H1 (cell line): ENCODE results near the gene IMPG2. TPM values are rescaled to one million over a fixed set of nuclear protein-coding genes. Genes with fewer than 3 reads are reported as not detected.

Source experiments
- CTCF ChIA-PET: fragments of 300-600 bp; sonication (Branson Sonifier 250); formaldehyde crosslinking; loops from one replicate; lab custom pipeline; 2021; ENCODE audit not compliant: partially characterized antibody; lab: Charles Lee
- POLR2A ChIA-PET: fragments of 300-600 bp; sonication (Branson Sonifier 250); formaldehyde crosslinking; loops from one replicate; lab custom pipeline; 2021; ENCODE audit warnings: inconsistent platforms; ENCODE audit not compliant: partially characterized antibody; lab: Charles Lee
- DNase-seq, 2 experiments: peaks; one replicate each; pipeline versions ENCODE4 v3.0.0 to v3.0.0-alpha.2; 2010 to 2022; ENCODE audit warnings: low spot score in 2 of 2, low read depth in 1 of 2, mixed read lengths in 1 of 2
- FAIRE-seq: peaks from 2 replicates; lab custom pipeline; 2011; peaks lifted over from hg19 to GRCh38; lab: Jason Lieb, UNC
- H2AFZ ChIP-seq: 2 replicates; pipeline ENCODE4 v1.8.1; 2012; ENCODE audit warnings: low read length, inconsistent platforms
- H2AK5ac ChIP-seq: 2 replicates; pipeline ENCODE4 v1.6.1; 2013; ENCODE audit warnings: low read depth, low read length
- H2BK120ac ChIP-seq: replicated peaks from 2 replicates; pipeline ENCODE3; 2013; ENCODE audit warnings: low read depth, low read length, inconsistent platforms
- H2BK12ac ChIP-seq: 2 replicates; pipeline ENCODE4 v1.6.1; 2013; ENCODE audit warnings: low read depth, low read length
- H2BK15ac ChIP-seq: 2 replicates; pipeline ENCODE4 v1.6.1; 2013; ENCODE audit warnings: low read length
- H2BK20ac ChIP-seq: 2 replicates; pipeline ENCODE4 v1.6.1; 2013; ENCODE audit warnings: low read length
- H2BK5ac ChIP-seq: 2 replicates; pipeline ENCODE4 v1.6.1; 2013; ENCODE audit warnings: low read depth, low read length
- H3K14ac ChIP-seq: 2 replicates; pipeline ENCODE4 v1.6.1; 2013; ENCODE audit warnings: inconsistent platforms; ENCODE audit not compliant: insufficient read length
- H3K18ac ChIP-seq: 2 replicates; pipeline ENCODE4 v1.6.1; 2013; ENCODE audit warnings: low read length; ENCODE audit errors: extremely low read depth
- H3K23ac ChIP-seq: 2 replicates; pipeline ENCODE4 v1.6.1; 2013; ENCODE audit warnings: inconsistent platforms; ENCODE audit not compliant: insufficient read length
- H3K23me2 ChIP-seq: 2 replicates; pipeline ENCODE4 v1.6.1; 2013; ENCODE audit warnings: low read depth, low read length
- H3K27ac ChIP-seq: 2 replicates; pipeline ENCODE4 v1.6.1; 2011; ENCODE audit warnings: low read depth, low read length, inconsistent platforms
- H3K27me3 ChIP-seq, 4 experiments: replicated peaks in 1 of 4; 1 replicate in 1 of 4; 2 replicates in 3 of 4; pipeline versions ENCODE4 v1.6.1 to v1.8.1; 2011 to 2013; ENCODE audit warnings: low read length in 3 of 4, mild to moderate bottlenecking in 3 of 4, inconsistent platforms in 2 of 4, mixed read lengths in 2 of 4, moderate library complexity in 1 of 4; ENCODE audit not compliant: control insufficient read depth in 3 of 4, insufficient read depth in 3 of 4; ENCODE audit errors: extremely low read depth in 1 of 4
- H3K36me3 ChIP-seq, 4 experiments: 2 replicates each; pipeline versions ENCODE4 v1.6.1 to v1.8.1; 2011 to 2013; ENCODE audit warnings: mild to moderate bottlenecking in 4 of 4, low read length in 3 of 4, moderate library complexity in 2 of 4, control low read depth in 1 of 4, inconsistent platforms in 1 of 4; ENCODE audit not compliant: insufficient read depth in 4 of 4, control insufficient read depth in 2 of 4
- H3K4ac ChIP-seq: replicated peaks from 2 replicates; pipeline ENCODE3; 2013; ENCODE audit warnings: low read length, low read depth, mixed read lengths, inconsistent platforms; ENCODE audit not compliant: insufficient read length
- H3K4me1 ChIP-seq, 4 experiments: replicated peaks in 1 of 4; 1 replicate in 1 of 4; 2 replicates in 3 of 4; pipeline versions ENCODE4 v1.6.1 to v1.8.1; 2011 to 2013; ENCODE audit warnings: low read length in 3 of 4, inconsistent platforms in 2 of 4, mixed read lengths in 1 of 4; ENCODE audit not compliant: insufficient read depth in 4 of 4, control insufficient read depth in 3 of 4
- H3K4me2 ChIP-seq, 2 experiments: 2 replicates each; pipeline versions ENCODE4 v1.6.1 to v1.8.1; 2011 to 2013; ENCODE audit warnings: low read depth in 2 of 2, low read length in 2 of 2, control low read depth in 1 of 2, inconsistent platforms in 1 of 2, mild to moderate bottlenecking in 1 of 2; ENCODE audit not compliant: insufficient read depth in 1 of 2
- H3K4me3 ChIP-seq, 4 experiments: fragments of 200-600, 300-600 bp in 1 of 4; sonication (generic), shearing (Covaris generic), sonication (Bioruptor Twin) in 1 of 4; 2 replicates each; pipeline versions ENCODE4 v1.5.1 to v1.8.1; 2011 to 2016; ENCODE audit warnings: low read length in 4 of 4, low read depth in 3 of 4, control low read depth in 2 of 4, inconsistent platforms in 2 of 4, mild to moderate bottlenecking in 2 of 4, mixed read lengths in 1 of 4, moderate library complexity in 1 of 4; ENCODE audit not compliant: insufficient read depth in 2 of 4; ENCODE audit errors: extremely low read depth in 1 of 4
- H3K56ac ChIP-seq: replicated peaks from 2 replicates; pipeline ENCODE3; 2013; ENCODE audit warnings: low read depth, mild to moderate bottlenecking, mixed read lengths, low read length, inconsistent platforms; ENCODE audit not compliant: insufficient read length
- H3K79me1 ChIP-seq: 2 replicates; pipeline ENCODE4 v1.6.1; 2013; ENCODE audit warnings: low read depth, low read length, control low read depth
- H3K79me2 ChIP-seq, 2 experiments: 2 replicates each; pipeline versions ENCODE4 v1.6.1 to v1.8.1; 2012 to 2013; ENCODE audit warnings: low read length in 2 of 2, mild to moderate bottlenecking in 2 of 2, inconsistent platforms in 1 of 2; ENCODE audit not compliant: insufficient read depth in 2 of 2, control insufficient read depth in 1 of 2
- H3K9ac ChIP-seq, 4 experiments: replicated peaks in 1 of 4; 1 replicate in 1 of 4; 2 replicates in 3 of 4; pipeline versions ENCODE4 v1.6.1 to v1.8.1; 2011 to 2013; ENCODE audit warnings: low read depth in 3 of 4, low read length in 3 of 4, control low read depth in 2 of 4, mild to moderate bottlenecking in 2 of 4, moderate library complexity in 2 of 4, inconsistent platforms in 1 of 4; ENCODE audit errors: extremely low read depth in 1 of 4
- H3K9me3 ChIP-seq, 2 experiments: 2 replicates each; pipeline versions ENCODE4 v1.6.1 to v1.8.1; 2012 to 2013; ENCODE audit warnings: mild to moderate bottlenecking in 2 of 2, moderate library complexity in 2 of 2, control low read depth in 1 of 2, inconsistent platforms in 1 of 2, low read depth in 1 of 2, low read length in 1 of 2, mixed read lengths in 1 of 2; ENCODE audit not compliant: insufficient read depth in 2 of 2
- H4K20me1 ChIP-seq, 2 experiments: replicated peaks in 1 of 2; 2 replicates each; pipeline versions ENCODE3 to v1.8.1; 2011 to 2013; ENCODE audit warnings: inconsistent platforms in 2 of 2, low read length in 2 of 2, mild to moderate bottlenecking in 1 of 2; ENCODE audit not compliant: insufficient read depth in 2 of 2, control insufficient read depth in 1 of 2
- H4K5ac ChIP-seq: 2 replicates; pipeline ENCODE4 v1.6.1; 2013; ENCODE audit warnings: low read length, low read depth, mixed read lengths, inconsistent platforms; ENCODE audit not compliant: insufficient read length
- H4K8ac ChIP-seq: 2 replicates; pipeline ENCODE4 v1.8.0; 2013; ENCODE audit warnings: mild to moderate bottlenecking, moderate library complexity, low read length, inconsistent platforms; ENCODE audit not compliant: insufficient read depth; ENCODE audit errors: extremely low read depth
- H4K91ac ChIP-seq: replicated peaks from 2 replicates; pipeline ENCODE3; 2013; ENCODE audit warnings: low read length, mixed read lengths, inconsistent platforms; ENCODE audit not compliant: insufficient read length
- ASH2L ChIP-seq: fragments of 200-600, 300-600 bp; sonication (generic); IDR thresholded peaks from one replicate; pipeline ENCODE4 v1.7.1; 2017; ENCODE audit warnings: low read length
- CHD2 ChIP-seq: IDR thresholded peaks from 2 replicates; pipeline ENCODE4 v1.6.1; 2012; ENCODE audit warnings: low read length, improper control_type of control experiment
- CREB1 ChIP-seq: IDR thresholded peaks from 2 replicates; pipeline ENCODE4 v1.6.1; 2012; ENCODE audit warnings: inconsistent platforms
- HDAC6 ChIP-seq: IDR thresholded peaks from one replicate; pipeline ENCODE4 v1.7.1; 2012; ENCODE audit warnings: low read depth, mild to moderate bottlenecking, inconsistent platforms, low read length, moderate library complexity
- JUN ChIP-seq: IDR thresholded peaks from 2 replicates; pipeline ENCODE4 v1.6.1; 2011; ENCODE audit warnings: low read depth, mild to moderate bottlenecking, improper control_type of control experiment, low read length
- NRF1 ChIP-seq: IDR thresholded peaks from 2 replicates; pipeline ENCODE4 v1.6.1; 2011; ENCODE audit warnings: mild to moderate bottlenecking, low read depth, low read length, improper control_type of control experiment
- PHF8 ChIP-seq: fragments of 200-600 bp; sonication (generic); conservative IDR thresholded peaks from 2 replicates; pipeline ENCODE4 v1.7.1; 2012; ENCODE audit warnings: low read depth, mild to moderate bottlenecking, inconsistent platforms, low read length, moderate library complexity
- POLR2A ChIP-seq, 2 experiments: IDR thresholded peaks; 1 replicate in 1 of 2; 2 replicates in 1 of 2; pipeline ENCODE4 v1.6.1; 2011; ENCODE audit warnings: low read depth in 2 of 2, low read length in 2 of 2, mild to moderate bottlenecking in 2 of 2; ENCODE audit errors: control extremely low read depth in 1 of 2
- RAD21 ChIP-seq, 2 experiments: IDR thresholded peaks in 1 of 2; conservative IDR thresholded peaks in 1 of 2; 2 replicates each; pipeline ENCODE4 v1.6.1; 2011; ENCODE audit warnings: low read depth in 2 of 2, low read length in 2 of 2, improper control_type of control experiment in 1 of 2, inconsistent platforms in 1 of 2, mild to moderate bottlenecking in 1 of 2, moderate library complexity in 1 of 2
- RXRA ChIP-seq: IDR thresholded peaks from 2 replicates; pipeline ENCODE4 v1.6.1; 2011; ENCODE audit warnings: low read depth, mild to moderate bottlenecking, low read length, moderate library complexity; ENCODE audit not compliant: insufficient read depth
- SAP30 ChIP-seq: fragments of 300-600 bp; sonication (generic); IDR thresholded peaks from 2 replicates; pipeline ENCODE4 v1.7.1; 2012; ENCODE audit warnings: low read length, moderate library complexity, mild to moderate bottlenecking, inconsistent platforms; ENCODE audit not compliant: insufficient read depth, insufficient replicate concordance
- SIRT6 ChIP-seq: IDR thresholded peaks from one replicate; pipeline ENCODE4 v1.7.1; 2012; ENCODE audit warnings: low read length, inconsistent platforms
- TBP ChIP-seq: IDR thresholded peaks from 2 replicates; pipeline ENCODE4 v1.6.1; 2011; ENCODE audit warnings: low read depth, low read length, improper control_type of control experiment
- ZNF274 ChIP-seq: IDR thresholded peaks from 2 replicates; pipeline ENCODE4 v1.7.0; 2012; ENCODE audit warnings: low read length, borderline replicate concordance; ENCODE audit errors: extremely low read depth
- WGBS, 2 experiments: shearing (Covaris generic) in 1 of 2; methylation state at CpG; one replicate each; pipeline versions ENCODE4 v1.1.6 to v1.1.7; 2013 to 2015; ENCODE audit warnings: low lambda C conversion rate in 2 of 2, mixed read lengths in 2 of 2, inconsistent platforms in 1 of 2, low coverage in 1 of 2, missing lambda C conversion rate in 1 of 2; ENCODE audit not compliant: insufficient replicate concordance in 2 of 2, insufficient coverage in 1 of 2, insufficient read length in 1 of 2; ENCODE audit errors: extremely low coverage in 1 of 2, missing lambda C conversion rate in 1 of 2; 5-methylcytosine and 5-hydroxymethylcytosine counted together
- polyA plus RNA-seq, 7 experiments: library from polyadenylated mRNA; depleted of rRNA in 3 of 7; stranded (reverse) in 5 of 7; unstranded in 2 of 7; fragments of >200 nt in 5 of 7; fragments of 200-250 nt in 2 of 7; gene quantifications; 1 replicate in 5 of 7; 2 replicates in 1 of 7; 4 replicates in 1 of 7; pipeline versions ENCODE4 v1.2.1 to v1.2.3, GENCODE V29; 2011 to 2013; ENCODE audit warnings: missing spikeins in 2 of 7, mixed read lengths in 2 of 7
- total RNA-seq: library from RNA; stranded (reverse); fragmentation: NEBNext Ultra II Directional; extraction: Animal tissue kit (Norgen Biotek cat#: 25700); gene quantifications from 2 replicates; pipeline ENCODE4 v1.2.1, GENCODE V29; 2021

The IMPG2 gene
- total and polyA plus RNA-seq, 2 of the 8 experiments (the other 6 are each of a cell fraction or from before 2014, with no cell fraction given) = 0.03 to 0.06 TPM

DNA sequence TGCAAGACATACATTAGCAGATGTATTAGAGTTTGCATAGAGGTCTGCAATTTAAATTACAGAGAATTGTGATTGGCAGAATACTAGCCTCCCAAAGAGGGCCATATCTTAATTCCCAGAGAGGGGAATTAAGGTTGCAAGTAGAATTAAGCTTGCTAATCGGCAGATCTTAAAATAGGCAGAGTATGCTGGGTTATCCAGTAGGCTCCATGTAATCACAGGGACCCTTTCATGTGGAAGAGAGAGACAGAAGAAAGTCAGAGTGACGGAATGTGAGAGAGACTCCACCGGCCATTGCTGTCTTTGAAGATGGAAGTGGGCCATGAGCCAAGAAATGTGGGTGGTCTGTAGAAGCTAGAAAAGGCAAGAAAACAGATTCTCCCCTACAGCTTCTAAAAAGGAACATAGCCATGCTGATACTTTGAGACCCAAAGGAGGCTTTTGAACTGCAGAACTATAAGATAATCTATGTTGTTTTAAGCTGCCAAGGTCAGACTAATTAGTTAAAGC, 38.8 kb downstream of the IMPG2 start:
- TF ChIP-seq CHD2 (no peak), CREB1 (no peak), SIRT6 (no peak), RXRA (no peak), PHF8 (no peak), TBP (no peak), POLR2A (IDR thresholded peaks at IDR 0.05; ENCODE audit: control extremely low read depth in 1 of 2, low read depth in 2 of 2, low read length in 2 of 2) (no peak), ZNF274 (no peak), HDAC6 (no peak), RAD21 (IDR thresholded peaks at IDR 0.05 in 1 of 2, conservative IDR thresholded peaks at IDR 0.05 in 1 of 2; ENCODE audit: low read depth in 2 of 2, low read length in 2 of 2) (no peak), JUN (no peak), NRF1 (no peak), ASH2L (no peak), SAP30 (no peak)
- Histone ChIP-seq H2BK15ac (no peak overlapping the region), H2AK5ac (no peak overlapping the region), H3K79me2 (no peaks in the 10 kb centered on the region), H3K56ac (no peak overlapping the region), H3K18ac (no peak overlapping the region), H3K14ac (no peak overlapping the region), H3K4me1 (peaks cover 0 to 3% (median 0%) of the 10 kb centered on the region in 4 experiments; a peak in 1 of 7 replicates), H4K5ac (no peak overlapping the region), H4K8ac (no peak overlapping the region), H3K36me3 (no peaks in the 10 kb centered on the region), H3K4me3 (no peak overlapping the region), H2BK12ac (no peak overlapping the region), H2BK5ac (no peak overlapping the region), H3K27me3 (no peaks in the 10 kb centered on the region; a peak in 1 of 7 replicates), H3K27ac (no peak overlapping the region), H3K4ac (peak overlapping the region; percentile 15), H2BK120ac (no peak overlapping the region), H3K9me3 (no peaks in the 10 kb centered on the region), H3K23me2 (no peaks in the 10 kb centered on the region), H4K91ac (no peak overlapping the region), H3K79me1 (no peaks in the 10 kb centered on the region), H3K23ac (no peak overlapping the region), H3K9ac (no peak overlapping the region), H3K4me2 (no peak overlapping the region), H2AFZ (no peak overlapping the region), H2BK20ac (no peak overlapping the region), H4K20me1 (no peaks in the 10 kb centered on the region)
- DNase-seq = no peak
- CTCF ChIA-PET = interaction anchor here (0.8 kb wide), 1 partner anchor 71 kb away, joined by 3 read pairs; no protein-coding TSS in a partner anchor
- 93% methylated on average over 3 of the region's 3 CpGs; no CpG with 5 or more reads in 1 of the 2 experiments for WGBS, 2 experiments
- POLR2A ChIA-PET = interaction anchor here (0.6 kb wide), 1 partner anchor 113 kb away, joined by 3 read pairs; no protein-coding TSS in a partner anchor
- FAIRE-seq = no peak
